Sigmoid colon (tissue), 7 donors: ENCODE data around the gene LARGE1. TPM values are rescaled to one million over a fixed set of nuclear protein-coding genes. Genes with fewer than 3 reads are reported as not detected.

Source experiments
- DNase-seq: peaks from one replicate; pipeline ENCODE4 v3.0.0-alpha.2; 2019
- H3K27ac ChIP-seq, 4 donors: fragments of 200-600 bp; sonication (generic); one replicate each; pipeline ENCODE4 v1.5.1; 2016 to 2019; ENCODE audit warnings: mild to moderate bottlenecking in 1 of 4
- H3K27me3 ChIP-seq, 3 donors: fragments of 200-600 bp; sonication (generic); one replicate each; pipeline ENCODE4 v1.5.1; 2019; ENCODE audit warnings: mild to moderate bottlenecking in 1 of 3
- H3K36me3 ChIP-seq, 4 donors: fragments of 200-600 bp; sonication (generic); one replicate each; pipeline ENCODE4 v1.5.1; 2016 to 2019
- H3K4me1 ChIP-seq, 4 donors: fragments of 200-600 bp; sonication (generic); one replicate each; pipeline ENCODE4 v1.5.1; 2017 to 2019
- H3K4me3 ChIP-seq, 4 donors: fragments of 200-600 bp; sonication (generic); one replicate each; pipeline ENCODE4 v1.5.1; 2017 to 2019; ENCODE audit warnings: mild to moderate bottlenecking in 2 of 4, moderate library complexity in 1 of 4
- H3K9me3 ChIP-seq, 4 donors: fragments of 200-600 bp in 3 of 4; sonication (generic) in 3 of 4; one replicate each; pipeline versions ENCODE4 v1.5.1 to v1.6.1; 2013 to 2019
- EP300 ChIP-seq, 4 donors: sonication (generic); formaldehyde crosslinking; IDR thresholded peaks; one replicate each; pipeline ENCODE4 v1.6.1; 2017; ENCODE audit warnings: antibody characterized with exemption in 4 of 4
- POLR2A ChIP-seq, 2 donors: fragments of 450-650 bp; IDR thresholded peaks; one replicate each; pipeline ENCODE4 v1.6.1; 2016; ENCODE audit warnings: antibody characterized with exemption in 2 of 2, mild to moderate bottlenecking in 2 of 2, moderate library complexity in 2 of 2
- POLR2AphosphoS5 ChIP-seq, 4 donors: sonication (generic); formaldehyde crosslinking; IDR thresholded peaks; one replicate each; pipeline ENCODE4 v1.6.1; 2017; ENCODE audit warnings: antibody characterized with exemption in 4 of 4
- WGBS, 2 donors: extraction: QIAGEN DNeasy Blood & Tissue Kit; methylation state at CpG; one replicate each; pipeline ENCODE4 v1.1.7; 2013; 5-methylcytosine and 5-hydroxymethylcytosine counted together
- intact Hi-C: fragments of 100-400 bp; cut with DNase I; formaldehyde crosslinking; loops from one replicate; pipeline ENCODE4 v1.15.1; 2023
- polyA plus RNA-seq, 3 donors: library from polyadenylated mRNA; stranded (reverse); fragments of 200-250 nt; gene quantifications; one replicate each; pipeline ENCODE4 v1.2.3, GENCODE V29; 2013
- total RNA-seq, 4 donors: library from RNA; depleted of rRNA; stranded (reverse); fragments of >200 nt; gene quantifications; one replicate each; pipeline ENCODE4 v1.1.0, GENCODE V29; 2016
- TF ChIP-seq, protein P1 (sequence below), 4 experiments: fragments of 450-650 bp in 3 of 4; fragments of 200-600 bp in 1 of 4; IDR thresholded peaks; one replicate each; pipeline ENCODE4 v1.5.1; 2016 to 2019; ENCODE audit warnings: antibody characterized with exemption in 4 of 4, mild to moderate bottlenecking in 3 of 4, moderate library complexity in 2 of 4
- donor health status: healthy with polysubstance abuse.
- donor health status: Bipolar disorder and iron deficiency.
- donor health status: healthy.

Gene LARGE1
- total and polyA plus RNA-seq, 7 donors = 5.8 to 74.4 (median 38.0) TPM

DNA sequence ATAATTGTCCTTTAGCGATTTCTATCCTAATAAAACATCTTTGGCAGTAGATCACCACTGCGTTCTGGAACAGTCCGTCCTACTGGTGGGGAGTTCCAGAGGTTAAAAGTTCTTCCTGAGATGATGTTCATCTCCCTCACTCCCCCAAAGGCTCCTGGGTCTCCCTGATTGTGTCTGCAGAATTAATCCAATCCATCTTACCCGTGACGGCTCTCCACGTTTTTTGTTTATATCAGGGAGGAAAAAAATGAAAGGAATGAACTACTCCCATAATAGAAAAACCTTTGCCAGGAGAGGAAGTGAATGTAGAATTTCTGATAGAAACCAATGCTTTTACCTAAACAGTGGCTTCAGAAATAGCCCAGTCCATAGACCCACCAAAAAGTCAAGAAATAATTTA, 81.6 kb downstream of the LARGE1 start:
- intact Hi-C loops = no loop called here
- Histone ChIP-seq H3K9me3 (no peaks in the 10 kb centered on the region), H3K4me1 (peaks cover 0 to 54% (median 44%) of the 10 kb centered on the region in 4 donors), H3K27me3 (no peaks in the 10 kb centered on the region), H3K4me3 (no peak overlapping the region), H3K27ac (no peak overlapping the region), H3K36me3 (no peaks in the 10 kb centered on the region)
- no peak for DNase-seq
- WGBS, 2 donors = 78 to 83% methylated on average over 6 of the region's 6 CpGs
- TF ChIP-seq POLR2AphosphoS5 (IDR thresholded peaks at IDR 0.05) = no peak

DNA sequence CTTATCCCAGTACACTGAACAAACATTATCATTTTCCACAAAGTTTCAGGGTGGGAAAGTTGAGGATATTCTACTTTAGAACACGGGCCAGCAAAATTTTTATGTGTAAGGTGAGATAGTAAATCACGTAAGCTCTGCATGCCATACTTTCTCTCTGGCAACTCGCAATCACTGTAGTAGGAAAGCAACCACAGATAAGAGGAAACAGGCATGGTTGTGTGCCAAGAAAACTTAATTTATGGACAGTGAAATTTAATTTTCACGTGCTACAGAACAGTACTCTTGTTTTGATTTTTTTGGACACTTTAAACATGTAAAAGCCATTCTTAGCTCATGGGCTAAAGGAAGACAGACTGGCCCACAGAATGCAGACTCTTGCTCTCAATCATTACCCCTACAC, 82.5 kb downstream of the LARGE1 start:
- no peaks in the 10 kb centered on the region for H3K9me3 ChIP-seq
- no peak overlapping the region for H3K27ac ChIP-seq
- no peaks in the 10 kb centered on the region for H3K27me3 ChIP-seq
- no peak for DNase-seq
- no peak overlapping the region for H3K4me3 ChIP-seq
- TF ChIP-seq EP300 (IDR thresholded peaks at IDR 0.05) (no peak), POLR2A (IDR thresholded peaks at IDR 0.05) (no peak), POLR2AphosphoS5 (IDR thresholded peaks at IDR 0.05) (no peak)
- TF ChIP-seq, protein P1, sequence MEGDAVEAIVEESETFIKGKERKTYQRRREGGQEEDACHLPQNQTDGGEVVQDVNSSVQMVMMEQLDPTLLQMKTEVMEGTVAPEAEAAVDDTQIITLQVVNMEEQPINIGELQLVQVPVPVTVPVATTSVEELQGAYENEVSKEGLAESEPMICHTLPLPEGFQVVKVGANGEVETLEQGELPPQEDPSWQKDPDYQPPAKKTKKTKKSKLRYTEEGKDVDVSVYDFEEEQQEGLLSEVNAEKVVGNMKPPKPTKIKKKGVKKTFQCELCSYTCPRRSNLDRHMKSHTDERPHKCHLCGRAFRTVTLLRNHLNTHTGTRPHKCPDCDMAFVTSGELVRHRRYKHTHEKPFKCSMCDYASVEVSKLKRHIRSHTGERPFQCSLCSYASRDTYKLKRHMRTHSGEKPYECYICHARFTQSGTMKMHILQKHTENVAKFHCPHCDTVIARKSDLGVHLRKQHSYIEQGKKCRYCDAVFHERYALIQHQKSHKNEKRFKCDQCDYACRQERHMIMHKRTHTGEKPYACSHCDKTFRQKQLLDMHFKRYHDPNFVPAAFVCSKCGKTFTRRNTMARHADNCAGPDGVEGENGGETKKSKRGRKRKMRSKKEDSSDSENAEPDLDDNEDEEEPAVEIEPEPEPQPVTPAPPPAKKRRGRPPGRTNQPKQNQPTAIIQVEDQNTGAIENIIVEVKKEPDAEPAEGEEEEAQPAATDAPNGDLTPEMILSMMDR (IDR thresholded peaks at IDR 0.05) = no peak
- H3K4me1 ChIP-seq = peaks cover 0 to 61% (median 46%) of the 10 kb centered on the region in 4 donors
- 20 to 36% methylated on average over 4 of the region's 4 CpGs for WGBS, 2 donors
- intact Hi-C loops = no loop called here
- H3K36me3 ChIP-seq = no peaks in the 10 kb centered on the region

DNA sequence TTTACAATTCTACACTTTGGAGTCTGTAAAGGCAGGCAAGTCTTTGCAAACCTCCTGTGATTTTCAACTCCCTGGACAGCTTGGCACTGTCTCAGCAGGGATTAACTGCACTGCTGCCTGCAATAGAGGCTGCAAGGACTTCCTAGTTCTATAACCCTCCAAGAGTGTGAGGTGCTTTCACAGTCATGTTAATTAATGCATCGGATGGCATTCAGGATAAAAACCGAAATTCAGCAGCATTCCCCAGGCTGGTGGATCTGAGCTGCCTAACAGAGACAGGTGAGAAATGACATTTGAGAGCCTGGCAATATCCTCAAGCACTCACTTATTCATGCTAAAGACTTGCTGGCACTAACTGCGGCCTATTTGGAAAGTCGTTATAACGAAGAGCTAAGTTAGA, 85.0 kb downstream of the LARGE1 start:
- DNase-seq = no peak
- Histone ChIP-seq H3K4me3 (no peak overlapping the region), H3K9me3 (no peaks in the 10 kb centered on the region), H3K36me3 (no peaks in the 10 kb centered on the region), H3K27ac (peak overlapping the region; percentile 2 to 35 (median 16)), H3K4me1 (peaks cover 0 to 86% (median 56%) of the 10 kb centered on the region in 4 donors), H3K27me3 (no peaks in the 10 kb centered on the region)
- intact Hi-C loops = no loop called here
- 20 to 67% methylated on average over 5 of the region's 5 CpGs for WGBS, 2 donors
- TF ChIP-seq POLR2A (IDR thresholded peaks at IDR 0.05) (no peak), POLR2AphosphoS5 (IDR thresholded peaks at IDR 0.05) (no peak), EP300 (IDR thresholded peaks at IDR 0.05) (no peak)
- TF ChIP-seq, protein P1 (IDR thresholded peaks at IDR 0.05) = no peak

DNA sequence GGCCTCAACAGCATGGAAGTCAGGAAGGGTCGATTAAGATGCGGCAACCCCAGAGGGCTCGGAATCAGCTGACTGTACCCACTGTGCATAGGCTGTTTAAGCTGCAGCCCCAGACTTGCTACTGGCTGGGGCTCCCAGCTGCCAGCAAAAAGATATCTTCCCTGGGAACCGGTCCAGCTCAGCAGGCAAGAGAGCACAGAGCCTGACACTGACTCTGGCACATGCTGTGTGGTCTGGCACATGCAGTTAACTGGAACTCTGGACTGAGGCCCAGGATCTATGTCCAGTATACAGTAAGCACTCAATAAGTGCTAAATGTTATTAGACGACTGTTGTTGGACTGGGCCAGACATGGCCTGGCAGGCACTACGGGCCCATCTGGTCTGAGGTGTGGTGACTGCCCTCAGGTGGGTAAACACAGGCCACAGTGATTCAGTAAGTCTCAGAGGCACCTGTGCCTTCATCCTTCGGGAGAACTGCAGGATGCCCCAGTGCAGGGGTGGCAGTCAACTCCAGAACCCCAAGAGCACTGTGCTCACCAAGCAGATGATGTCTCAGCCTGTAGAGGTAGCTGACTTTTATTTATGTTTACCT, 87.6 kb downstream of the LARGE1 start:
- peak overlapping the region in 3 of 4 donors; percentile 7 to 44 (median 27) for H3K27ac ChIP-seq
- DNase-seq = peak; percentile 76
- H3K4me1 ChIP-seq = peaks cover 0 to 80% (median 44%) of the 10 kb centered on the region in 4 donors
- TF ChIP-seq POLR2AphosphoS5 (IDR thresholded peaks at IDR 0.05) (no peak), EP300 (IDR thresholded peaks at IDR 0.05) (no peak), POLR2A (IDR thresholded peaks at IDR 0.05) (no peak)
- TF ChIP-seq, protein P1 (IDR thresholded peaks at IDR 0.05) = no peak
- H3K4me3 ChIP-seq = no peak overlapping the region
- no peaks in the 10 kb centered on the region for H3K9me3 ChIP-seq
- 62 to 64% methylated on average over 7 of the region's 7 CpGs for WGBS, 2 donors
- H3K36me3 ChIP-seq = no peaks in the 10 kb centered on the region
- no peaks in the 10 kb centered on the region for H3K27me3 ChIP-seq
- intact Hi-C loops = no loop called here

DNA sequence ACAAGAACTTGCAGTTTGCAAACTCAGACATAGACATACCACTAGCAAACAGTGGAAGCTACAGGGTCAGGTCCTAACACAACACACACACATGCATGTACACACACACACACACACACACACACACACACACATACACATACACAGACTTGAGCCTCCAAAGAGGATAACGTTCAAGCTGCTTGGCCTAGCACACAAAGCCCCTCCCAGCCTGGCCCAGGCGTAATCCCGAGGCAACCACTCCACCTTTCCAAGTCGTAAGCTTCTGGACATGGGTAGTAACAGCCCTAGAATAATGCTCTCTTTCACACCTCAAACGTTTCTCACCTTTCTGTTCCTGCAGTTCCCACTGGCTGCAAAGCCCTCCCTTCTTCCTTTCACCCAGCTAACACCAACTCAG, 88.6 kb downstream of the LARGE1 start:
- TF ChIP-seq EP300 (IDR thresholded peaks at IDR 0.05) = no peak
- TF ChIP-seq POLR2A (IDR thresholded peaks at IDR 0.05) = no peak
- no peak for TF ChIP-seq POLR2AphosphoS5 (IDR thresholded peaks at IDR 0.05)
- TF ChIP-seq, protein P1 (IDR thresholded peaks at IDR 0.05) = no peak
- H3K9me3 ChIP-seq = no peaks in the 10 kb centered on the region
- H3K4me1 ChIP-seq = peaks cover 0 to 71% (median 40%) of the 10 kb centered on the region in 4 donors
- DNase-seq = no peak
- H3K36me3 ChIP-seq = no peaks in the 10 kb centered on the region
- H3K27ac ChIP-seq = peak overlapping the region in 2 of 4 donors; percentile 27 to 44
- no peak overlapping the region for H3K4me3 ChIP-seq
- no peaks in the 10 kb centered on the region for H3K27me3 ChIP-seq
- 37 to 65% methylated on average over 5 of the region's 5 CpGs for WGBS, 2 donors
- intact Hi-C loops = no loop called here
